SU-DHL-6 (cell line): ENCODE results near the gene ANKRD23.

ENCODE experiments used
- H2AFZ ChIP-seq: fragments of 200-600 bp; sonication (generic); 2 replicates; pipeline ENCODE4 v1.6.1; 2014; ENCODE audit warnings: low read depth, mild to moderate bottlenecking, moderate library complexity, mixed read lengths, antibody characterized with exemption, low read length; ENCODE audit not compliant: severe bottlenecking
- H3F3A ChIP-seq: fragments of 200-600 bp; shearing (Covaris generic); 2 replicates; pipeline ENCODE4 v1.6.0; 2016; ENCODE audit warnings: antibody characterized with exemption, mild to moderate bottlenecking; ENCODE audit not compliant: insufficient read depth
- H3K27ac ChIP-seq: fragments of 200-600 bp; sonication (generic); 2 replicates; pipeline ENCODE4 v1.5.1; 2016; ENCODE audit warnings: low read depth, mild to moderate bottlenecking, low read length, moderate library complexity, mixed read lengths
- H3K27me3 ChIP-seq: fragments of 200-600 bp; sonication (generic), shearing (Covaris generic); 2 replicates; pipeline ENCODE4 v1.6.0; 2014; ENCODE audit warnings: mild to moderate bottlenecking, low read length
- H3K36me3 ChIP-seq: fragments of 200-600 bp; sonication (generic); 2 replicates; pipeline ENCODE4 v1.6.1; 2014; ENCODE audit warnings: mild to moderate bottlenecking, low read length, mixed read lengths
- H3K4me2 ChIP-seq: fragments of 300-600, 200-600 bp; shearing (Covaris generic), sonication (generic); 2 replicates; pipeline ENCODE4 v1.6.0; 2014; ENCODE audit warnings: low read length, low read depth, mild to moderate bottlenecking; ENCODE audit not compliant: poor library complexity, severe bottlenecking
- H3K4me3 ChIP-seq: fragments of 200-600 bp; sonication (generic); 2 replicates; pipeline ENCODE4 v1.5.1; 2014; ENCODE audit warnings: antibody characterized with exemption, low read length, mild to moderate bottlenecking, mixed read lengths; ENCODE audit not compliant: insufficient read depth, poor library complexity, severe bottlenecking
- H3K79me2 ChIP-seq: fragments of 200-600 bp; sonication (generic); 2 replicates; pipeline ENCODE4 v1.6.1; 2014; ENCODE audit warnings: mild to moderate bottlenecking, low read length, moderate library complexity; ENCODE audit not compliant: insufficient read depth
- H3K9ac ChIP-seq: fragments of 200-600 bp; sonication (generic); 2 replicates; pipeline ENCODE4 v1.7.0; 2014; ENCODE audit warnings: mild to moderate bottlenecking, low read length
- H3K9me2 ChIP-seq: fragments of 200-600 bp; sonication (generic); replicated peaks from 2 replicates; pipeline ENCODE4 v1.6.1; 2014; ENCODE audit warnings: low read length; ENCODE audit not compliant: insufficient read depth
- H3K9me3 ChIP-seq: fragments of 200-600 bp; sonication (generic); 2 replicates; pipeline ENCODE4 v1.6.1; 2014; ENCODE audit warnings: low read length, mixed read lengths; ENCODE audit not compliant: insufficient read depth
- H4K20me1 ChIP-seq: fragments of 200-600 bp; sonication (generic); 2 replicates; pipeline ENCODE4 v1.6.1; 2014; ENCODE audit warnings: low read depth, mild to moderate bottlenecking, antibody characterized with exemption, low read length, moderate library complexity, mixed read lengths
- EZH2phosphoT487 ChIP-seq: fragments of 200-600 bp; sonication (generic), shearing (Covaris generic); conservative IDR thresholded peaks from 2 replicates; pipeline ENCODE4 v1.6.1; 2018; ENCODE audit warnings: mild to moderate bottlenecking, antibody characterized with exemption, low read length, moderate library complexity, mixed read lengths
- TF ChIP-seq, protein P1 (sequence below): fragments of 200-600 bp; sonication (generic); IDR thresholded peaks from one replicate; pipeline ENCODE4 v1.5.1; 2017; ENCODE audit warnings: antibody characterized with exemption, mild to moderate bottlenecking, low read length, moderate library complexity; ENCODE audit not compliant: insufficient read depth, poor library complexity, severe bottlenecking

Gene ANKRD23

DNA sequence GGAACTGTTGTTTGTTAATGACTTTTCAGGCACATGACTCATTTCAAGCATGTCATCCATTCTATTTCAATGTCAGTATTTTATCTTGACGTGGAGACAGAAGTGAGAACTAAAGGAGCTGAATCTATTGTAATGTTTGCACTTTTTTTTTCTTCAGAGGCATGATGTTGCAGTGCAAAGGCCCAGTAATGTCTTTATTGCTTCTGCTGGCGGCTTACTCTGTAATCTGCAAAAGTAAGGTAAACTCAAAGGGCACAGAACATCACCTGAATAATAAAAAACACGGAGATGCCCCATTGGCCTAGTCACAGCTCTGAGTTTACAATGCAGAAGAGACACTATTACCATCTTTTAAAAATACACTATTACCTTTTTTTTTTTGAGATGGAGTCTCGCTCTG, 30.2 kb downstream of the ANKRD23 start:
- no peak overlapping the region for H3K9ac ChIP-seq
- H3K27ac ChIP-seq, result no peak overlapping the region
- no peaks in the 10 kb centered on the region for H3K9me2 ChIP-seq
- no peaks in the 10 kb centered on the region for H3K36me3 ChIP-seq
- H3K79me2 ChIP-seq, result peaks cover 17% of the 10 kb centered on the region
- no peaks in the 10 kb centered on the region; the same call in 1 of the 2 replicates for H4K20me1 ChIP-seq
- H3K4me2 ChIP-seq, result no peak overlapping the region
- H3K27me3 ChIP-seq, result no peaks in the 10 kb centered on the region
- TF ChIP-seq EZH2phosphoT487, result no peak
- TF ChIP-seq, protein P1, sequence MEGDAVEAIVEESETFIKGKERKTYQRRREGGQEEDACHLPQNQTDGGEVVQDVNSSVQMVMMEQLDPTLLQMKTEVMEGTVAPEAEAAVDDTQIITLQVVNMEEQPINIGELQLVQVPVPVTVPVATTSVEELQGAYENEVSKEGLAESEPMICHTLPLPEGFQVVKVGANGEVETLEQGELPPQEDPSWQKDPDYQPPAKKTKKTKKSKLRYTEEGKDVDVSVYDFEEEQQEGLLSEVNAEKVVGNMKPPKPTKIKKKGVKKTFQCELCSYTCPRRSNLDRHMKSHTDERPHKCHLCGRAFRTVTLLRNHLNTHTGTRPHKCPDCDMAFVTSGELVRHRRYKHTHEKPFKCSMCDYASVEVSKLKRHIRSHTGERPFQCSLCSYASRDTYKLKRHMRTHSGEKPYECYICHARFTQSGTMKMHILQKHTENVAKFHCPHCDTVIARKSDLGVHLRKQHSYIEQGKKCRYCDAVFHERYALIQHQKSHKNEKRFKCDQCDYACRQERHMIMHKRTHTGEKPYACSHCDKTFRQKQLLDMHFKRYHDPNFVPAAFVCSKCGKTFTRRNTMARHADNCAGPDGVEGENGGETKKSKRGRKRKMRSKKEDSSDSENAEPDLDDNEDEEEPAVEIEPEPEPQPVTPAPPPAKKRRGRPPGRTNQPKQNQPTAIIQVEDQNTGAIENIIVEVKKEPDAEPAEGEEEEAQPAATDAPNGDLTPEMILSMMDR, result no peak
- no peaks in the 10 kb centered on the region for H3K9me3 ChIP-seq
- H3F3A ChIP-seq, result no peaks in the 10 kb centered on the region; the same call in 1 of the 2 replicates
- H2AFZ ChIP-seq, result no peak overlapping the region
- H3K4me3 ChIP-seq, result no peak overlapping the region

DNA sequence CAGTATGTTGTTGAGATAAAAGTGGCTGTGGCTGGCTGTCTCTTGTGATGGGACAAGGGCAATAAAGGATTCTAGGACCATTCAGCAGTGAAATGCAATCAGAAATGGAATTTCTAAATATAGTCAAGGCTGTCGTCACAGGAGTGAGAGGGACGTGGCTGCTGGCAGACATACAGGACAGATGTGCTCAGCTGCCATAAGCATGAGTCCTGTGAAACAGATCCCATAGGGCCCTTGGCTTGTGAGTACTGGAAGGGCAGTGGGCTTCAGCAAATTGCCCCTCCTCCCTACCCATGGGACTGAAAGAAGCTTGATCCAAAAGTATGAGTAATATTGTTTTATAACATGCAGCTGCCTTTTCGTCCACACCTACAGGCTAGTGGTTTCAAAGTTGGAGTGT, 31.9 kb downstream of the ANKRD23 start:
- no peaks in the 10 kb centered on the region for H4K20me1 ChIP-seq
- TF ChIP-seq, protein P1, result no peak
- TF ChIP-seq EZH2phosphoT487, result no peak
- no peak overlapping the region for H3K9ac ChIP-seq
- H3K79me2 ChIP-seq, result no peaks in the 10 kb centered on the region
- H3K9me2 ChIP-seq, result no peaks in the 10 kb centered on the region
- H3K4me2 ChIP-seq, result no peak overlapping the region
- no peaks in the 10 kb centered on the region for H3K27me3 ChIP-seq
- H3K27ac ChIP-seq, result no peak overlapping the region
- H3F3A ChIP-seq, result no peaks in the 10 kb centered on the region; the same call in 1 of the 2 replicates
- H3K4me3 ChIP-seq, result no peak overlapping the region
- no peak overlapping the region for H2AFZ ChIP-seq
- H3K9me3 ChIP-seq, result no peaks in the 10 kb centered on the region
- H3K36me3 ChIP-seq, result no peaks in the 10 kb centered on the region

DNA sequence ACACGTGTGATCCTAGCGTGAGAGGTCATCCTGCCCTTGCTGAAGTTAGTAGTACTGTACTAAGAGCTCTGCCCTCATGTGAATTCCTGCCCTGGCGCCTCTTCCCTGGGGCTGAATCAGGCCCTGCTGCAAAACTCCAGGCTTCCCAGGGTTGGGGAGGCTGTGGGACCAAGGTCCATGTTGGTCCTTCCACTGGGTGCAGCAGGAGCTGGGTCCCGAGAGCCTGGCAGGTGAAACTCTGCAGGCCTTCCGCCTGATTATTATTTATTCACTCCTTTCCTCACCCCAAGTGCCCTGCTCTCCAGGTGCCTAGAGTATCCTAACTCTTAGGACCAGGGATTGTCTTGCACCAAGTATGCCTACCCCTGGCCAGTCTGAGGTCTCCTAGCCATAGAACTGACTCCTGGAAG, 33.0 kb downstream of the ANKRD23 start:
- no peaks in the 10 kb centered on the region for H3K36me3 ChIP-seq
- H3K27me3 ChIP-seq, result no peaks in the 10 kb centered on the region
- H3K27ac ChIP-seq, result no peak overlapping the region
- H2AFZ ChIP-seq, result no peak overlapping the region
- no peaks in the 10 kb centered on the region for H3K9me3 ChIP-seq
- TF ChIP-seq, protein P1, result no peak
- no peak for TF ChIP-seq EZH2phosphoT487
- no peak overlapping the region for H3K4me3 ChIP-seq
- H3K4me2 ChIP-seq, result no peak overlapping the region
- no peak overlapping the region for H3K9ac ChIP-seq
- no peaks in the 10 kb centered on the region for H3K9me2 ChIP-seq
- peaks cover 5% of the 10 kb centered on the region; the same call in 1 of the 2 replicates for H3F3A ChIP-seq
- no peaks in the 10 kb centered on the region for H3K79me2 ChIP-seq
- no peaks in the 10 kb centered on the region for H4K20me1 ChIP-seq
